ENCODE results near the gene UBE2O.
A peak's percentile ranks its signal among the peaks of the same experiment; 100 is the strongest.

The UBE2O gene

GRCh38 chr17:76388966-76389888 is 63.7 kb downstream of the UBE2O start:
- no peak for DNase-seq (ENCODE audit: low spot score)

GRCh38 chr17:76386966-76387765 is 65.8 kb downstream of the UBE2O start:
- DNase-seq (ENCODE audit: low spot score), result no peak

DNA sequence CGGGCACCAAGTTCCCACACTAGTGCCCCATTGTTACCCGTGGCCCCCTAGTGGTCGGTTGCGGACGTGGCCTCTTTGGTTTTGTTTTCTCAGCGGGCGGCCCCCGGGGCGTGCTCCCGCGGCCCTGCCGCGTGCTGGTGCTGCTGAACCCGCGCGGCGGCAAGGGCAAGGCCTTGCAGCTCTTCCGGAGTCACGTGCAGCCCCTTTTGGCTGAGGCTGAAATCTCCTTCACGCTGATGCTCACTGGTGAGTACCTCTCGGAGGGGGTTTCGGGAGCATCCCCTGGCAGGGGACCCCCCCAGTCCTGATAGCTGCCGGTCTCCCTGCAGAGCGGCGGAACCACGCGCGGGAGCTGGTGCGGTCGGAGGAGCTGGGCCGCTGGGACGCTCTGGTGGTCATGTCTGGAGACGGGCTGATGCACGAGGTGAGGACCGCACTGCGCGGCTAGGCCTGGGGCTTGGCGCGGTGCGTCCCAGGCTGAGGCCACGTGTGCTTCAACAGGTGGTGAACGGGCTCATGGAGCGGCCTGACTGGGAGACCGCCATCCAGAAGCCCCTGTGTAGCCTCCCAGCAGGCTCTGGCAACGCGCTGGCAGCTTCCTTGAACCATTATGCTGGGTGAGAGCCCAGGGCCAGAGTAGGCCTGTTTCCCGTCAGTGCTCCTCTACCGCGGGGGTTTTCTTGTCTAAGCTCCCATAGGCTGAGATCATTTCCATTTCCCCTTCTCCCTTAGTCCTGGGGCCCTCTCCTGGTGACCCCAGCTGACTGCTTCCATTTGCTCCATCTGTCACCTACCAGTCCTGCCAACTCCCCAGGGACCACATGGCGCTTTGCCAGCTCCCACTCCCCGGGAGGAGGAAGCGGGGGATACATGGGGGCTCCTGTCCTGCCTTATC is 66.8 kb downstream of the UBE2O start:
- peak; percentile 82 for DNase-seq (ENCODE audit: low spot score)

DNA sequence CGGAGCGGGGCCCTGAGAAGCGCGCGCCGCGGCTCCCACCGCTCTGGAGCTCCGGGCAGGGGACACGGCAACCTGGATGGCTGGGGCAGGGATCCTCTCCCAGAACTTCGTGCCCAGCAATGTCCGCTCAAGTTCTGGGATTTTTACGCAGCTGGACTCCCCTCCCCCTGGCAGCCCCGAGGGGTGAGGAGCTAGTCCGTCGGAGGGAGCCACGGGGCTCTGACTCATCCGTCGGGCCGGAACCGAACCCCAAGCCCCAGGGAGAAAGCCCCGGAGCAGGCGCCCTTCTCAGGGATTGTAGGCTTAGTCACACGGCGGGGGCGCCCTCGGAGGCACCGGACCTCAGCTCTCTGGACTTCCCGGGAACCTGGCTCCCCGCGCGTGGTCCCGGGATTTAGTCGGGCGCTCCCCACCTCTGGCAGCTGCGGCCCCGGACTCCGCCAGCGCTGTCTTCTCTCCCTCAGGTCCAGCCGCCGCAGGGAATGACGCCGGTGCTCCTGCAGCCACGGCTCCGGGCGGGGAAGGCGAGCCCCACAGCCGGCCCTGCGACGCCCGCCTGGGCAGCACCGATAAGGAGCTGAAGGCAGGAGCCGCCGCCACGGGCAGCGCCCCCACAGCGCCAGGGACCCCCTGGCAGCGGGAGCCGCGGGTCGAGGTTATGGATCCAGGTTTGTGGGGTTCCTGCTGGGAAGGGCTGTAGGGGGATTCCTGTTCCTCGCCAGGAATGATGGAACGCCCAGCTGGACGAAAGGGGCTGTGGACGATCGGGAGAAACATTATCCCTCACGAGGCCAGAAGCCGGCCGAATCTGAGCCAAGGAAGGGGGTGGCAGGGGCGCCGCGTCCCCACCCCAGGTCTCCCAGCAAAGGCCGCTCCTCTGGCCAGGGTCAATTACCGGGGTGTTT is 67.7 kb downstream of the UBE2O start:
- peak; percentile 24 for DNase-seq (ENCODE audit: low spot score)

- DNase-seq (ENCODE audit: low spot score), result peak; percentile 81
Observed at GRCh38 chr17:76384222-76384986, 68.5 kb downstream of the UBE2O start, which contains the start of gene SPHK1. SPHK1 (plus strand) TSS chr17:76384609; CDS start chr17:76385645, 1,036 bp downstream.

DNA sequence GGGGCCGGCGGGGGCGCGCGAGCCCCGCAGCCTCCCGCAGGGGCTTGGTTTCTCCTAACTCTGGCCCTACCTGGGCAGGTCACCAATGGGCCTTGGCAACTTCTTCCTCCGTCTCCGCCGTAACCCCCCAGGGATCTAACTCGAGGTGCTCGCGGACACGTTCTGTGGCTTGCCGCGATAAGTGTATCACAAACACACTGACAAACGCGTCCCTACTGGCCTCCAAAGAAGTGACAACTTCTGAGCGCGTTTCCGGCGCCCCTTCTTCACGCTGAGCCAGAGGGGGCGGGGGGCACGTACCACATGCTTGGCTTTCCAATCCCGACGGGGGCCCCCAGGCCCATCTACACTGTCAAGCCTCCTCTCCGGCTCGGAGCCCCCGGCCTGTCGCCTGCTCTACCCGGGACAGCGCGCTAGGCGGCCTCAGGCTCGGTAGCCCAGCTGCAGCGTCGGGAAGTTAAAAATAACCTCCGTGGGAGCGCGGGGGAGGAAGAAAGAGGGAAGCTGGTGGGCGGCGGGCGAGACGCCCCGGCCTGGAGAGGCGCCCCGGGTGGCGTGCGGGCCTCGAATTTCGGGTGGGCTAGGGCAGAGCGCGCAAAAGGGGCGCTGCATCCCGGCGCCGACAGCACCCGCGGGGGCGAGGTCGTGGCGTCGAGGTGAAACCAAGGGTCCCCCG is 69.3 kb downstream of the UBE2O start:
- DNase-seq (ENCODE audit: low spot score), result peak; percentile 27

DNA sequence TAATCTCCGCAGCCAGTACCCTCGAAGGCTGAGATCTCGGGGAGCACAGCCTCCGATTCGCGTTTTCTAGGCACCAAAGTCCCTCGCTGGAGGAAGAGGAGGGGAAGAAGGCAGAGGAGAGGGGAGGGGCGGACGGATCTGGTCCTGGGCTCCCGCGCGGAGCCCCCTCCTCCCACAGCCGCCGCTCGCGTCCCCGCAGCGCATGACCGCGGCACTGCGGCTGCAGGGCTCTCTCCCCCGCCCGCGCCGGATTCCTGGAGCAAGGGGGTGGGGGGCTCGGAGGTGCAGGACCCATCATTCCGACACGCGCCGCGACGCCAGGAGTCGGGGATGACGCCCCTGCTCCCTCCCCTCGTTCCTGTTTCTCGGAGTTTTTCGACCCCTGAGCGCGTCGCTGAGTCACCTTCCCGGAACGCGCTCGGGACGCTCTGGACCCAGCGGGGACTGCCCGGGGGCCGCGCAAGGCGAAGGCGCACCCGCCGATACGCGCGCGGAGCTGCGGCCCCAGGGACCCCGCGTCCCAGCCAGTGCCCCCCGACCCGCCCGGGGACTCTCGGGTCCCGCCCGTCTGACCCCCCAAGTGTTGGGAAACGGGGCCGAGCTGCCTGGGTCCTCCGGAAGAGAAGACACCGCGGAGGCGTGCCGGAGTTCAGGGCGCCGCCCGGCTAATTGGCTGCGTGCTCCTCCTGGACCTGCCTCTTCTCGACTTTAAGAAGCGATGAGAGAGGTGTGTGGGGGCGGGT is 70.0 kb downstream of the UBE2O start:
- peak; percentile 68 for DNase-seq (ENCODE audit: low spot score)

DNA sequence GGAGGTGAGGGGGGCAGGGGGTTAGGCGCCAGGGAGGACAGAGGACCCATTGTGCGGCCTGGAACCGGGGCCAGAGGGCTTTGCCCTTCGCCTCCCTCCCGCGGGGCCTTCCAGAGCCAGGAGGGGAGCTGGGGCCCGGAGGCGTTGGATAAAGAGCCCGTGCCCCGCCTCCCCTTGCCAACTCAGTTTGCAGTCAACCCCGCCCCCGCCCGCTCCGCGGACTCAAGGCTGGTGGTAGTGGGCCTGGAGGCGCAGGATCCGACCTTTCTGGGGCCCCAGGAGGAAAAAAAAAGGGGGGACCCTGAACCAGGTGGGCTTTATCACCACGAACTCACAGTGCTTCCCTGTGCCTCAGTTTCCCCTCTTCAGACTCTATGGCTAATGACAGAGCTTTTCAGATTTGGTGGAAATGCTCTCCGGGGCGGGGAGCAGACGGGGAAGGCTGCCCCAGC is 70.6 kb downstream of the UBE2O start:
- DNase-seq (ENCODE audit: low spot score), result no peak

DNA sequence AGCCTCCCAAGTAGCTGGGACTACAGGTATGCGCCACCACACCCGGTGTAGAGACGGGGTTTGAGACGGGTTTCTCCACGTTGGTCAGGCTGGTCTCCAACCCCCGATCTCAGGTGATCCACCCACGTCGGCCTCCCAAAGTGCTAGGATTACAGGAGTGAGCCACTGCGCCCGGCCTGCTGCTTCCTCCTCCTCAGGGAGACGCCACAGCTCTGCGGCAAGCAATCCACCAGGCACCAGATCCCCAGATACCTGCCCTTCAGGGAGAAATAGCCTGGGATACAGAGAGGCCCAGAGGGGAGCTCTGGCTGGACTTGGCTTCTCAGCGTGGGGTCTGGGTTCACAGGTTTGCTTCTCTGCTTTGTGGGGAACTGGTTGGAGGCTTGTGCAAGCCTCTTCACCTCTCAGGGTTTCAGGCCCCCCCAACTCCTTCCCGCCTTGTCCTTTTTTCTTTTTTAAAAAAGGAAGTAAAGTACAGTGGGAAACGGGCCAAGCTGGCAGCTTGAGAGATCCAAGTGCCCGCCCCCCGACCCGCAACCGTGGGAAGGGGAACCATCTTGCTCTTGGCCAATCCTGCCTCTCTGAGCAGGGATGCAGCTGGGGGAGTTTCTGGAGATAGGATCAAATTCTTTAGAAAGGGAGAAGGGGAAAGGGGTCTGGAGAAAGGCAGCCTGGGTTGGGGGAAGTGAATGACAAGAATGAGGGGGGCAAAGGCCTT is 71.2 kb downstream of the UBE2O start:
- DNase-seq (ENCODE audit: low spot score), result no peak

GRCh38 chr17:76379646-76380376 is 73.1 kb downstream of the UBE2O start:
- DNase-seq (ENCODE audit: low spot score), result no peak

GRCh38 chr17:76379275-76379641 is 73.7 kb downstream of the UBE2O start:
- DNase-seq (ENCODE audit: low spot score), result no peak

GRCh38 chr17:76378548-76379274 is 74.2 kb downstream of the UBE2O start:
- DNase-seq (ENCODE audit: low spot score), result no peak

- no peak for DNase-seq (ENCODE audit: low spot score)
Observed at GRCh38 chr17:76376318-76377133, 76.4 kb downstream of the UBE2O start.

DNA sequence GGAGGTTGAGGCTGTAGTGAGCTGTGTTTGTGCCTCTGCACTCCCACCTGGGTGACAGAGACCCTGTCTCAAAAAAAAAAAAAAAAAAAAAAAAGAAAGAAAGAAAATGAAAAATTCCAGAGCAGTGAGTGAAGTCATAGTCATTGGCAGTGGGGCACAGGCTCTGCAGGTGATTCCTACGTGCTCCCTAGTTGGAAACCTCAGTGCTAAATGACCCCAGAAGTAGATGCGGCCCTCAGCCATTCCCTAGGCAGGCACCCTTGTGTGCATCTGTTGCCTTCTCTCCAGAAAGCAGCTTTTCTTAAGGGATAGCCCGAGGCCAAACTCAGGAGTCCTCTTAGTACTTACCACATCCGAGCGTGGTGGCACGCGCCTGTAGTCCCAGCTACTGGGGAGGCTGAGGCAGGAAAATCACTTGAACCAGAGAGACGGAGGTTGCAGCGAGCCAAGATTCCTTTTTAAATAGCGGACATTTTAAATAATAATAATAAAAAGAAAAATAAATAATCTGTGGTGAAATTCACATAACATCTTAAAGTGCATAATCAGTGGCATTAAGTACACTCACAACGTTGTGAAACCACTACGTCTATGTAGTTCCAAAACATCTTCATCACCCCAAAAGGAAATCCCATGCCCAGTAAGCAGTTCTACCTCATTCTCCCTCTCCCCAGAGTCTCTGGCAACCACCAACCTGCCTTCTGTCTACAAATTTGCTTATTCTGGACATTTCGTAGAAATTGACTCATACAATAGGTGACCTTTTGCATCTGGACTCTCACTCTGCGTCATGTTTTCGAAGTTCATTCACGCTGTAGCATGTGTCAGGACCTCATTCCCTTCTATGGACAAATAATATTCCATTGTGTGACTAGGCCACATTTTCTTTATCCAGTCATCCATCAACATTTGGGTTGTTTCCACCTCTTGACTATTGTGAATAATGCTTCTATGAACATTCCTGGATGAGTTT is 81.0 kb downstream of the UBE2O start:
- DNase-seq (ENCODE audit: low spot score), result no peak

All from LoVo (cell line).